HuH-7 (cell line): ENCODE measurements around the gene DERL2.

ENCODE experiments used
- DNase-seq: peaks from one replicate; pipeline ENCODE4 v3.0.0; 2011; ENCODE audit warnings: low spot score

Gene DERL2

GRCh38 chr17:5501685-5502084 lies 15.7 kb upstream of the DERL2 start:
- no peak for DNase-seq

GRCh38 chr17:5500589-5501391 lies 14.8 kb upstream of the DERL2 start:
- DNase-seq, result no peak

- DNase-seq, result no peak
Measured at GRCh38 chr17:5500247-5500588, 14.2 kb upstream of the DERL2 start.

- no peak for DNase-seq
Measured at GRCh38 chr17:5499476-5500231, 13.7 kb upstream of the DERL2 start.

- no peak for DNase-seq
Measured at GRCh38 chr17:5492970-5493369, 7.0 kb upstream of the DERL2 start.

- no peak for DNase-seq
Measured at GRCh38 chr17:5488752-5489151, 2.8 kb upstream of the DERL2 start.

- peak; percentile 96 for DNase-seq
Measured at GRCh38 chr17:5486206-5487124, 487 bp upstream of the DERL2 start, which contains the start of gene MIS12. TSS of gene MIS12 (plus strand) at chr17:5486566. CDS start at chr17:5488863, 2,297 bp downstream.

- DNase-seq, result no peak
Measured at GRCh38 chr17:5481451-5481850, 4.5 kb downstream of the DERL2 start.

- DNase-seq, result no peak
Measured at GRCh38 chr17:5480962-5481361, 5.0 kb downstream of the DERL2 start.

- no peak for DNase-seq
Measured at GRCh38 chr17:5478992-5479391, 7.0 kb downstream of the DERL2 start.

- DNase-seq, result no peak
Measured at GRCh38 chr17:5473906-5474305, 12.1 kb downstream of the DERL2 start.

GRCh38 chr17:5472511-5472910 lies 13.5 kb downstream of the DERL2 start:
- no peak for DNase-seq

GRCh38 chr17:5468075-5468473 lies 17.9 kb downstream of the DERL2 start:
- DNase-seq, result no peak

GRCh38 chr17:5467416-5467815 lies 18.6 kb downstream of the DERL2 start:
- DNase-seq, result no peak

GRCh38 chr17:5466295-5466694 lies 19.7 kb downstream of the DERL2 start:
- no peak for DNase-seq

GRCh38 chr17:5464717-5465507 lies 21.1 kb downstream of the DERL2 start:
- no peak for DNase-seq

GRCh38 chr17:5446786-5447185 lies 39.2 kb downstream of the DERL2 start:
- no peak for DNase-seq

- no peak for DNase-seq
Measured at GRCh38 chr17:5444209-5444608, 41.8 kb downstream of the DERL2 start.

- DNase-seq, result no peak
Measured at GRCh38 chr17:5443728-5444127, 42.2 kb downstream of the DERL2 start.

- DNase-seq, result no peak
Measured at GRCh38 chr17:5439446-5439764, 46.6 kb downstream of the DERL2 start.

GRCh38 chr17:5438716-5439445 lies 47.1 kb downstream of the DERL2 start, which contains the start of gene C1QBP:
TSS of gene C1QBP (minus strand) at chr17:5439155. CDS start at chr17:5439073, 82 bp downstream.
- peak; percentile 68 for DNase-seq
